Measurements from ENCODE around the gene XPO4.

Gene XPO4

GRCh38 chr13:20902438-20903163 is at the start of gene XPO4:
TSS of gene XPO4 (minus strand) at chr13:20902746. CDS start at chr13:20902738, 8 bp downstream.
- TF ChIP-seq RAD21 (IDR thresholded peaks at IDR 0.05; ENCODE audit: low read depth) = no peak
- 0 out of 2 replicates have a peak, but pooled peaks have one; percentile 15 for TF ChIP-seq REST (IDR thresholded peaks at IDR 0.05; ENCODE audit: low read depth)
- TF ChIP-seq CEBPB (IDR thresholded peaks at IDR 0.05) = no peak
- peak; percentile 96 for TF ChIP-seq YY1 (IDR thresholded peaks at IDR 0.05; ENCODE audit: low read depth)
- TF ChIP-seq USF1 (IDR thresholded peaks at IDR 0.05) = 0 out of 2 replicates have a peak, but pooled peaks have one; percentile 7
- no peak for TF ChIP-seq TEAD4 (IDR thresholded peaks at IDR 0.05)
- TF ChIP-seq NFIC (IDR thresholded peaks at IDR 0.05) = no peak
- TF ChIP-seq TCF12 (IDR thresholded peaks at IDR 0.05; ENCODE audit: low read depth) = peak; percentile 51; the same call in 1 of the 2 replicates
- TF ChIP-seq TAF1 (IDR thresholded peaks at IDR 0.05; ENCODE audit: low read depth) = peak; percentile 91
- TF ChIP-seq EGR1 (IDR thresholded peaks at IDR 0.05) = no peak; the same call in 1 of the 2 replicates
- TF ChIP-seq MAX (IDR thresholded peaks at IDR 0.05) = peak; percentile 55; the same call in 1 of the 2 replicates
- TF ChIP-seq CREB1 (IDR thresholded peaks at IDR 0.05; ENCODE audit: low read depth) = peak; percentile 87
- TF ChIP-seq FOXM1 (IDR thresholded peaks at IDR 0.05; ENCODE audit: borderline replicate concordance, low read depth) = 0 out of 2 replicates have a peak, but pooled peaks have one; percentile 34
- no peak for TF ChIP-seq EP300 (IDR thresholded peaks at IDR 0.05; ENCODE audit: borderline replicate concordance)
- TF ChIP-seq ZBTB7A (IDR thresholded peaks at IDR 0.05; ENCODE audit: low read depth) = 0 out of 2 replicates have a peak, but pooled peaks have one; percentile 38

- TF ChIP-seq REST (IDR thresholded peaks at IDR 0.05; ENCODE audit: low read depth) = no peak
- TF ChIP-seq EP300 (IDR thresholded peaks at IDR 0.05; ENCODE audit: borderline replicate concordance) = no peak
- no peak for TF ChIP-seq RAD21 (IDR thresholded peaks at IDR 0.05; ENCODE audit: low read depth)
Observed at GRCh38 chr13:20945952-20946383, 43.4 kb upstream of the XPO4 start.

- TF ChIP-seq EP300 (IDR thresholded peaks at IDR 0.05; ENCODE audit: borderline replicate concordance) (no peak), YY1 (IDR thresholded peaks at IDR 0.05; ENCODE audit: low read depth) (no peak), RAD21 (IDR thresholded peaks at IDR 0.05; ENCODE audit: low read depth) (no peak), EGR1 (IDR thresholded peaks at IDR 0.05) (no peak)
Observed at GRCh38 chr13:20942938-20943559, 40.5 kb upstream of the XPO4 start.

GRCh38 chr13:20940083-20940482 is 37.5 kb upstream of the XPO4 start:
- TF ChIP-seq TEAD4 (IDR thresholded peaks at IDR 0.05) (no peak), MAX (IDR thresholded peaks at IDR 0.05) (no peak), FOXM1 (IDR thresholded peaks at IDR 0.05; ENCODE audit: borderline replicate concordance, low read depth) (no peak), NFIC (IDR thresholded peaks at IDR 0.05) (no peak), CEBPB (IDR thresholded peaks at IDR 0.05) (no peak), YY1 (IDR thresholded peaks at IDR 0.05; ENCODE audit: low read depth) (no peak)

GRCh38 chr13:20939662-20940061 is 37.1 kb upstream of the XPO4 start:
- no peak for TF ChIP-seq FOXM1 (IDR thresholded peaks at IDR 0.05; ENCODE audit: borderline replicate concordance, low read depth)

- TF ChIP-seq CEBPB (IDR thresholded peaks at IDR 0.05) = no peak
- TF ChIP-seq EP300 (IDR thresholded peaks at IDR 0.05; ENCODE audit: borderline replicate concordance) = no peak
- TF ChIP-seq USF1 (IDR thresholded peaks at IDR 0.05) = no peak
- TF ChIP-seq TAF1 (IDR thresholded peaks at IDR 0.05; ENCODE audit: low read depth) = no peak
- no peak for TF ChIP-seq YY1 (IDR thresholded peaks at IDR 0.05; ENCODE audit: low read depth)
- TF ChIP-seq ZBTB7A (IDR thresholded peaks at IDR 0.05; ENCODE audit: low read depth) = no peak
- TF ChIP-seq REST (IDR thresholded peaks at IDR 0.05; ENCODE audit: low read depth) = no peak
- no peak for TF ChIP-seq FOXM1 (IDR thresholded peaks at IDR 0.05; ENCODE audit: borderline replicate concordance, low read depth)
- TF ChIP-seq MAX (IDR thresholded peaks at IDR 0.05) = no peak
- no peak for TF ChIP-seq TEAD4 (IDR thresholded peaks at IDR 0.05)
Observed at GRCh38 chr13:20938302-20938701, 35.8 kb upstream of the XPO4 start.

Measured in Ishikawa (cell line).